Neural progenitor cell (in vitro differentiated cells): ENCODE measurements around the gene CIDEA.

Experiments used
- EZH2 ChIP-seq: fragments of 200-600 bp; sonication (generic); IDR thresholded peaks from 2 replicates; pipeline ENCODE4 v1.6.1; 2017; ENCODE audit warnings: antibody characterized with exemption, mild to moderate bottlenecking, moderate library complexity
- EZH2phosphoT487 ChIP-seq: fragments of 200-600 bp; sonication (generic); IDR thresholded peaks from 2 replicates; pipeline ENCODE4 v1.6.1; 2017; ENCODE audit warnings: antibody characterized with exemption
- TF ChIP-seq, protein P1 (sequence below): fragments of 200-600 bp; sonication (generic); IDR thresholded peaks from 2 replicates; pipeline ENCODE4 v1.5.1; 2017; ENCODE audit warnings: antibody characterized with exemption, mild to moderate bottlenecking

DNA sequence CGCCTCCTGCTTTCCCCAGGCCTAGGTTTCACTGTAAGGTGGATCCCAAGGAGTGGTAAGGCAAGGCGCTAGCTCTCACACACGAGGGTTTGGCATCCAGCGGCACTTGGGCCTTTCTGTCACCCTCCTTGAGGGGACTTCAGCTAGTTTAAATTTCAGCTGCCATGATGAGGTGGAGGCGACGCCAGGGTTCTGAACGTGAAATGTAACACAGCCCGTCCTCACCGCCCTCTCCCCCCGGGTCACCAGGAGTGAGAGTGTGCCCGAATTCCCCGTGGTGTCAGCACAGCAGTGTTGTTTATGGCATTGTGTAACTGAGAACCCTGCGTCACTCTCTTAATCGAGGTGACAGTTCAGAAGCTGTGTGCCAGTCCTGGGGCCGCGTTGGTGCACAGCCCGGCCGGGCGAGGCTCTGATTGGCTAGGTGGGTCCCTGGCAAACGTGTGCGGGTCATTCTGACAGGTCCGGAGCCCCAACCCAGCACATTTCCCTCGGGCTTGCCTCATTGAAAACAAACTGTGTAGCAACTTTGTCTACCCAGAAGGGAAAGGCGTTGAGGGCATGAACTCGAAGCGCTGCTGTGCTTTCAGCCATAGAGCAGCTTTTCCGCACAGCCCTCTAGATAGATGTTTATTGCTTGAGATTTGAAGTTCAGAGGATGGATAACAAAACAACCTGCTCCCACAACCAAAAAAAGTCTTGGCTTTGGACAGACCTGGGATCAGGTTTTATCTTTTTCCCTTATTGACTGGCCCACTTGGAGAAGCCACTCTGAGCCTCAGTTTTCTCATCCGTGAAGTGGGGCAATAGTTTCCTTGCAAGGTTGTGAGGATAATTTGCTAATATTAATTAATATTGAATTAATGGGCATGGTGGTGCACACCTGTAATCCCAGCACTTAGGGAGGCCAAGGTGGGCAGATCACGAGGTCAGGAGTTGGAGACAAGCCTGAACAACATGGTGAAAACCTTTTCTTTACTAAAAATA is 4.9 kb downstream of the CIDEA start:
- TF ChIP-seq, protein P1, sequence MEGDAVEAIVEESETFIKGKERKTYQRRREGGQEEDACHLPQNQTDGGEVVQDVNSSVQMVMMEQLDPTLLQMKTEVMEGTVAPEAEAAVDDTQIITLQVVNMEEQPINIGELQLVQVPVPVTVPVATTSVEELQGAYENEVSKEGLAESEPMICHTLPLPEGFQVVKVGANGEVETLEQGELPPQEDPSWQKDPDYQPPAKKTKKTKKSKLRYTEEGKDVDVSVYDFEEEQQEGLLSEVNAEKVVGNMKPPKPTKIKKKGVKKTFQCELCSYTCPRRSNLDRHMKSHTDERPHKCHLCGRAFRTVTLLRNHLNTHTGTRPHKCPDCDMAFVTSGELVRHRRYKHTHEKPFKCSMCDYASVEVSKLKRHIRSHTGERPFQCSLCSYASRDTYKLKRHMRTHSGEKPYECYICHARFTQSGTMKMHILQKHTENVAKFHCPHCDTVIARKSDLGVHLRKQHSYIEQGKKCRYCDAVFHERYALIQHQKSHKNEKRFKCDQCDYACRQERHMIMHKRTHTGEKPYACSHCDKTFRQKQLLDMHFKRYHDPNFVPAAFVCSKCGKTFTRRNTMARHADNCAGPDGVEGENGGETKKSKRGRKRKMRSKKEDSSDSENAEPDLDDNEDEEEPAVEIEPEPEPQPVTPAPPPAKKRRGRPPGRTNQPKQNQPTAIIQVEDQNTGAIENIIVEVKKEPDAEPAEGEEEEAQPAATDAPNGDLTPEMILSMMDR: no peak
- TF ChIP-seq EZH2 (no peak), EZH2phosphoT487 (no peak)
